A549 (cell line): ENCODE data around the gene ST8SIA1.

Experiments
- CHD2 ChIP-seq: fragments of 150-350 bp; IDR thresholded peaks from 2 replicates; pipeline ENCODE4 v1.6.1; 2014; ENCODE audit warnings: low read length; ENCODE audit not compliant: partially characterized antibody
- EP300 ChIP-seq, 2 experiments: fragments of >200 bp; sonication (Bioruptor Twin); formaldehyde crosslinking; IDR thresholded peaks; 2 replicates in 1 of 2; 3 replicates in 1 of 2; pipeline ENCODE4 v1.6.1; 2016 to 2017
- HDAC2 ChIP-seq: fragments of 200-600 bp; sonication (generic); IDR thresholded peaks from 2 replicates; pipeline ENCODE4 v1.6.1; 2016
- MAZ ChIP-seq: fragments of 150-350 bp; IDR thresholded peaks from 2 replicates; pipeline ENCODE4 v1.6.1; 2014; ENCODE audit warnings: antibody characterized with exemption, low read depth, low read length, borderline replicate concordance
- POLR2A ChIP-seq: IDR thresholded peaks from 2 replicates; pipeline ENCODE4 v1.6.1; 2012; ENCODE audit warnings: mild to moderate bottlenecking, low read length
- SREBF2 ChIP-seq: fragments of 450-650 bp; IDR thresholded peaks from 2 replicates; pipeline ENCODE4 v1.6.1; 2014; ENCODE audit warnings: mild to moderate bottlenecking, moderate library complexity
- TF ChIP-seq, protein P1 (sequence below): IDR thresholded peaks from 2 replicates; pipeline ENCODE4 v1.6.1; 2012; ENCODE audit warnings: low read depth, borderline replicate concordance
- TF ChIP-seq, protein P2 (sequence below): fragments of >200 bp; sonication (Bioruptor Twin); formaldehyde crosslinking; IDR thresholded peaks from 3 replicates; pipeline ENCODE4 v1.5.1; 2016

DNA sequence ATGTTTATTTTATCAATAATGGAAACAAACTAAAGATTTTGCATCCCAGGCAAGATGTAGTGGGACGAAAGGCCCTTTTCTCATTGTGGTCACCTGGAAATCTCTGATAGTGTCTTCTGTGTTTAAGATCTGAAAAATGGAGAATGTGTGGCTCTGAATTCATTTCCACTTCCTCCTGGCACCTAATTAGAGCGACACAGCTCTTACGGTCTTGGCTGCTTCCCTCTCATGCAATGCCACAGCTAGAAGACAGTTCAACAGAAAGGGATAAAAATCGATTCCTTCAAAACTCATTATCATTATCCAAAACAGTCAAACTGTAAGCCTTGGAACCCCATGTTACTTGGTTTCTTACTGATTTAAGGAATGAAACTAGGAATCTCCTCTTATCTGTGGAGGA, 9.3 kb downstream of the ST8SIA1 start:
- TF ChIP-seq EP300 (IDR thresholded peaks at IDR 0.05) (no peak), MAZ (no peak), CHD2 (no peak), POLR2A (no peak), HDAC2 (no peak), SREBF2 (no peak)
- TF ChIP-seq, protein P1, sequence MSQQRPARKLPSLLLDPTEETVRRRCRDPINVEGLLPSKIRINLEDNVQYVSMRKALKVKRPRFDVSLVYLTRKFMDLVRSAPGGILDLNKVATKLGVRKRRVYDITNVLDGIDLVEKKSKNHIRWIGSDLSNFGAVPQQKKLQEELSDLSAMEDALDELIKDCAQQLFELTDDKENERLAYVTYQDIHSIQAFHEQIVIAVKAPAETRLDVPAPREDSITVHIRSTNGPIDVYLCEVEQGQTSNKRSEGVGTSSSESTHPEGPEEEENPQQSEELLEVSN = no peak
- TF ChIP-seq, protein P2, sequence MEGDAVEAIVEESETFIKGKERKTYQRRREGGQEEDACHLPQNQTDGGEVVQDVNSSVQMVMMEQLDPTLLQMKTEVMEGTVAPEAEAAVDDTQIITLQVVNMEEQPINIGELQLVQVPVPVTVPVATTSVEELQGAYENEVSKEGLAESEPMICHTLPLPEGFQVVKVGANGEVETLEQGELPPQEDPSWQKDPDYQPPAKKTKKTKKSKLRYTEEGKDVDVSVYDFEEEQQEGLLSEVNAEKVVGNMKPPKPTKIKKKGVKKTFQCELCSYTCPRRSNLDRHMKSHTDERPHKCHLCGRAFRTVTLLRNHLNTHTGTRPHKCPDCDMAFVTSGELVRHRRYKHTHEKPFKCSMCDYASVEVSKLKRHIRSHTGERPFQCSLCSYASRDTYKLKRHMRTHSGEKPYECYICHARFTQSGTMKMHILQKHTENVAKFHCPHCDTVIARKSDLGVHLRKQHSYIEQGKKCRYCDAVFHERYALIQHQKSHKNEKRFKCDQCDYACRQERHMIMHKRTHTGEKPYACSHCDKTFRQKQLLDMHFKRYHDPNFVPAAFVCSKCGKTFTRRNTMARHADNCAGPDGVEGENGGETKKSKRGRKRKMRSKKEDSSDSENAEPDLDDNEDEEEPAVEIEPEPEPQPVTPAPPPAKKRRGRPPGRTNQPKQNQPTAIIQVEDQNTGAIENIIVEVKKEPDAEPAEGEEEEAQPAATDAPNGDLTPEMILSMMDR = no peak
